ENCODE measurements around the gene PDAP1. TPM values are rescaled to one million over a fixed set of nuclear protein-coding genes. Genes with fewer than 3 reads are reported as not detected.

PDAP1 gene
- polyA plus RNA-seq, 1 of the 3 experiments (the other 2 are of a cell fraction): 389 TPM

DNA sequence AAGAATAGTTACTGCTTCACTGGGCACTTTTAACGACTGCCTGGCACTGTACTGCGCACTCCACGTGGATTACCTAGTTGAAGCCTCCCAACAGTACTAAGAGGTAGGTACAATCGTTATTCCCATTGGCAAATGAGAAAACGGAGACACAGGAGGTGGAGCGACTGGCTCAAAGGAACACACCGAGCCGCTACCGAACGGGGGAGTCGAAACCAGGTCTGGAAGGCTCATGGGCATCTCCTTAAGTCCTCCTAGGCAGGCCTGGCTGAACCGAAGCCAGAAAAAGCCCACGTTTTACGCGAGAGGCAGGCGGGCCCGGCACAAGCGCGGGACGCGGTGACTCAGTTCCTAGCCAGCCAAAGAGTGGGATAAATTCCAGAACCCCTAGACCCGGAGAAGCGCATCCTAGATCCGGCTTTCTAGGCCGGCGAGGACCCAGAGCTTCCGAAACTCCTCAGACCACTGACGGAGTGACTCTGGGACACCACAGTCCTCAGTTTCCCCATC is 472 bp downstream of the PDAP1 start:
- WGBS (ENCODE audit: low lambda C conversion rate): 0% methylated on average over 14 of the region's 28 CpGs

DNA sequence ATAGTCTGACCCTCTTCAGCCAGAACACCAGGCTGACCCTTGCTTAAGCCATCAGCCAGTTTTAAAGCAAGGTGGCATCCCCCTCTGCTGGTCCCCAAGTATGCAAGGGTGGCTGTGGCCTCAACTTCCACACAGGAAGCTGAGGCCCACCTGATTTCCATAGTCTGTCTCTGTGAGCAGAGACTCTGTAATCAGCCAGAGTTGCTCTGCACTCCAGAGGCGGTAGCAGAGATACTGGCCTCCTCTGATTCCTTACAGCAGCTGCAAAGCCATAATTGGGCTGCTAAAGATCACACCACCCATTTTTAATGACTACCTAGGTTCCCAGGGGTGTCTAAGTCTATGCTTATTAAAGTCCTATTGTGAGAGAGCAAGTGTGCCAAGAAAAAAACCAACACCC is 1.8 kb downstream of the PDAP1 start:
- H3F3A ChIP-seq (replicated peaks; ENCODE audit: insufficient read depth): peaks cover 12% of the 10 kb centered on the region
- H2AFZ ChIP-seq (ENCODE audit: low read depth): no peak overlapping the region
- H3K9me2 ChIP-seq: no peaks in the 10 kb centered on the region
- H3K9me3 ChIP-seq: no peaks in the 10 kb centered on the region
- ChIA-PET CTCF (interaction anchor here (0.6 to 3.5 kb wide), 10 partner anchors 7 to 573 kb away, joined by 3 to 16 read pairs (median 4); no protein-coding TSS in a partner anchor), POLR2A (interaction anchor here (0.9 to 5.2 kb wide), 2 partner anchors 10 to 31 kb away, joined by 3 to 102 read pairs; no protein-coding TSS in a partner anchor)
- H3K4me1 ChIP-seq (ENCODE audit: control insufficient read depth in 1 of 2, insufficient read depth in 2 of 2, low read depth in 1 of 2, low read length in 1 of 2): peaks cover 15 to 28% of the 10 kb centered on the region in 2 experiments
- peaks cover 60% of the 10 kb centered on the region for H4K20me1 ChIP-seq (ENCODE audit: insufficient read depth)
- H3K79me2 ChIP-seq (ENCODE audit: insufficient read depth): peaks cover 97% of the 10 kb centered on the region
- no peak for DNase-seq
- peak overlapping the region; percentile 96 for H3K9ac ChIP-seq
- TF ChIP-seq NRF1 (IDR thresholded peaks at IDR 0.05; ENCODE audit: low read depth, low read length) (no peak), RAD21 (IDR thresholded peaks at IDR 0.05; ENCODE audit: low read length) (peak; percentile 4; the same call in 1 of the 2 replicates), FOSL2 (IDR thresholded peaks at IDR 0.05; ENCODE audit: borderline replicate concordance, low read depth) (no peak), POLR2AphosphoS5 (IDR thresholded peaks at IDR 0.05; ENCODE audit: low read depth, low read length) (no peak)
- TF ChIP-seq, protein P1, sequence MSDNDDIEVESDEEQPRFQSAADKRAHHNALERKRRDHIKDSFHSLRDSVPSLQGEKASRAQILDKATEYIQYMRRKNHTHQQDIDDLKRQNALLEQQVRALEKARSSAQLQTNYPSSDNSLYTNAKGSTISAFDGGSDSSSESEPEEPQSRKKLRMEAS (IDR thresholded peaks at IDR 0.05; ENCODE audit: low read depth): no peak
- H3K27me3 ChIP-seq (ENCODE audit: insufficient read depth): no peaks in the 10 kb centered on the region
- peak overlapping the region; percentile 85 to 97 for H3K4me3 ChIP-seq (ENCODE audit: low read depth in 2 of 2, low read length in 1 of 2)
- 83% methylated on average over 1 of the region's 1 CpG for WGBS (ENCODE audit: low lambda C conversion rate)
- peak overlapping the region in 1 of 2 experiments; percentile 98; a peak in 2 of 4 replicates for H3K27ac ChIP-seq (ENCODE audit: low read depth in 2 of 2, low read length in 1 of 2)
- H3K4me2 ChIP-seq: peak overlapping the region; percentile 91
- H3K36me3 ChIP-seq (replicated peaks in 1 of 2; ENCODE audit: control insufficient read depth in 1 of 2, insufficient read depth in 2 of 2, low read length in 1 of 2): peaks cover 38 to 49% of the 10 kb centered on the region in 2 experiments

More for the DNA sequence above, 472 bp downstream of the PDAP1 start:
- Histone ChIP-seq H3K36me3 (replicated peaks in 1 of 2; ENCODE audit: control insufficient read depth in 1 of 2, insufficient read depth in 2 of 2, low read length in 1 of 2) (peaks cover 43 to 49% of the 10 kb centered on the region in 2 experiments), H3K4me1 (ENCODE audit: control insufficient read depth in 1 of 2, insufficient read depth in 2 of 2, low read depth in 1 of 2, low read length in 1 of 2) (peaks cover 15 to 28% of the 10 kb centered on the region in 2 experiments), H2AFZ (ENCODE audit: low read depth) (no peak overlapping the region), H3K9me3 (no peaks in the 10 kb centered on the region), H3K27ac (ENCODE audit: low read depth in 2 of 2, low read length in 1 of 2) (peak overlapping the region; percentile 98 to 99), H3K27me3 (ENCODE audit: insufficient read depth) (no peaks in the 10 kb centered on the region), H3K9me2 (no peaks in the 10 kb centered on the region), H3K4me2 (peak overlapping the region; percentile 91), H3K79me2 (ENCODE audit: insufficient read depth) (peaks cover 100% of the 10 kb centered on the region), H3K9ac (peak overlapping the region; percentile 96), H4K20me1 (ENCODE audit: insufficient read depth) (peaks cover 58% of the 10 kb centered on the region), H3F3A (replicated peaks; ENCODE audit: insufficient read depth) (peaks cover 12% of the 10 kb centered on the region), H3K4me3 (ENCODE audit: low read depth in 2 of 2, low read length in 1 of 2) (peak overlapping the region; percentile 85 to 97)
- peak; percentile 66 for DNase-seq
- CTCF ChIA-PET: interaction anchor here (0.7 to 3.5 kb wide), 8 partner anchors 8 to 66 kb away, joined by 3 to 16 read pairs (median 4); no protein-coding TSS in a partner anchor
- POLR2A ChIA-PET: interaction anchor here (0.6 to 5.2 kb wide), 15 partner anchors 11 to 1020 kb away, joined by 3 to 102 read pairs (median 4); partner anchors contain the start of genes AP4M1, CPSF4, FAM200A and PTCD1
- peak; percentile 50; the same call in 1 of the 2 replicates for TF ChIP-seq SIN3A (IDR thresholded peaks at IDR 0.05; ENCODE audit: borderline replicate concordance, low read depth, low read length)
- TF ChIP-seq FOXJ3 (CRISPR knock-in tag; IDR thresholded peaks at IDR 0.05): no peak
- TF ChIP-seq, protein P2, sequence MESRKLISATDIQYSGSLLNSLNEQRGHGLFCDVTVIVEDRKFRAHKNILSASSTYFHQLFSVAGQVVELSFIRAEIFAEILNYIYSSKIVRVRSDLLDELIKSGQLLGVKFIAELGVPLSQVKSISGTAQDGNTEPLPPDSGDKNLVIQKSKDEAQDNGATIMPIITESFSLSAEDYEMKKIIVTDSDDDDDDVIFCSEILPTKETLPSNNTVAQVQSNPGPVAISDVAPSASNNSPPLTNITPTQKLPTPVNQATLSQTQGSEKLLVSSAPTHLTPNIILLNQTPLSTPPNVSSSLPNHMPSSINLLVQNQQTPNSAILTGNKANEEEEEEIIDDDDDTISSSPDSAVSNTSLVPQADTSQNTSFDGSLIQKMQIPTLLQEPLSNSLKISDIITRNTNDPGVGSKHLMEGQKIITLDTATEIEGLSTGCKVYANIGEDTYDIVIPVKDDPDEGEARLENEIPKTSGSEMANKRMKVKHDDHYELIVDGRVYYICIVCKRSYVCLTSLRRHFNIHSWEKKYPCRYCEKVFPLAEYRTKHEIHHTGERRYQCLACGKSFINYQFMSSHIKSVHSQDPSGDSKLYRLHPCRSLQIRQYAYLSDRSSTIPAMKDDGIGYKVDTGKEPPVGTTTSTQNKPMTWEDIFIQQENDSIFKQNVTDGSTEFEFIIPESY (IDR thresholded peaks at IDR 0.05; ENCODE audit: borderline replicate concordance, low read depth): 0 out of 2 replicates have a peak, but pooled peaks have one; percentile 8
- 0 out of 2 replicates have a peak, but pooled peaks have one; percentile 43 for TF ChIP-seq TAF1 (IDR thresholded peaks at IDR 0.05; ENCODE audit: borderline replicate concordance, low read depth, low read length)
- no peak for TF ChIP-seq GABPA (IDR thresholded peaks at IDR 0.05; ENCODE audit: low read depth)
- no peak; the same call in 1 of the 2 replicates for TF ChIP-seq POLR2AphosphoS5 (IDR thresholded peaks at IDR 0.05; ENCODE audit: low read depth, low read length)
- no peak for TF ChIP-seq RXRA (IDR thresholded peaks at IDR 0.05; ENCODE audit: borderline replicate concordance, low read depth)
- TF ChIP-seq, protein P1 (IDR thresholded peaks at IDR 0.05; ENCODE audit: low read depth): peak; percentile 89
- TF ChIP-seq GATA2 (CRISPR knock-in tag; IDR thresholded peaks at IDR 0.05): no peak
- no peak for TF ChIP-seq MEF2A (IDR thresholded peaks at IDR 0.05; ENCODE audit: borderline replicate concordance, low read depth)
- TF ChIP-seq MXI1 (IDR thresholded peaks at IDR 0.05; ENCODE audit: low read depth, low read length): peak; percentile 96
- TF ChIP-seq, protein P3, sequence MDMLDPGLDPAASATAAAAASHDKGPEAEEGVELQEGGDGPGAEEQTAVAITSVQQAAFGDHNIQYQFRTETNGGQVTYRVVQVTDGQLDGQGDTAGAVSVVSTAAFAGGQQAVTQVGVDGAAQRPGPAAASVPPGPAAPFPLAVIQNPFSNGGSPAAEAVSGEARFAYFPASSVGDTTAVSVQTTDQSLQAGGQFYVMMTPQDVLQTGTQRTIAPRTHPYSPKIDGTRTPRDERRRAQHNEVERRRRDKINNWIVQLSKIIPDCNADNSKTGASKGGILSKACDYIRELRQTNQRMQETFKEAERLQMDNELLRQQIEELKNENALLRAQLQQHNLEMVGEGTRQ (IDR thresholded peaks at IDR 0.05; ENCODE audit: borderline replicate concordance, low read depth, low read length): no peak
- 0 out of 2 replicates have a peak, but pooled peaks have one; percentile 9 for TF ChIP-seq RFX5 (IDR thresholded peaks at IDR 0.05; ENCODE audit: low read length)
- TF ChIP-seq NFIC (IDR thresholded peaks at IDR 0.05; ENCODE audit: borderline replicate concordance): peak; percentile 43; the same call in 1 of the 2 replicates
- TF ChIP-seq FOSL2 (IDR thresholded peaks at IDR 0.05; ENCODE audit: borderline replicate concordance, low read depth): peak; percentile 50; the same call in 1 of the 2 replicates
- TF ChIP-seq NRF1 (IDR thresholded peaks at IDR 0.05; ENCODE audit: low read depth, low read length): no peak

Measured in SK-N-SH (cell line).